HG03135 (cell line): ENCODE results near the gene PRX.
"Not testable (repeated sequence)": the region's sequence is repeated elsewhere in the genome, so short reads cannot be mapped to it uniquely, and the experiment has no call there.

Source experiments
- ATAC-seq: cut with Tn5 transposase; IDR thresholded peaks from one replicate; pipeline ENCODE4 v1.9.1; 2021; ENCODE audit warnings: mild to moderate bottlenecking, moderate library complexity; ENCODE audit not compliant: unreplicated experiment

Gene PRX

GRCh38 chr19:40414542-40415535 lies 1.7 kb upstream of the PRX start:
- ATAC-seq: no peak

- ATAC-seq: no peak
Measured at GRCh38 chr19:40412866-40413265, 312 bp downstream of the PRX start.

GRCh38 chr19:40411958-40412499 lies 1.1 kb downstream of the PRX start:
- ATAC-seq: no peak

GRCh38 chr19:40411125-40411842 lies 1.9 kb downstream of the PRX start:
- ATAC-seq: no peak

GRCh38 chr19:40410030-40410389 lies 3.2 kb downstream of the PRX start:
- no peak for ATAC-seq

- not testable (repeated sequence) for ATAC-seq
Measured at GRCh38 chr19:40408598-40408925, 4.6 kb downstream of the PRX start.

GRCh38 chr19:40407714-40408597 lies 5.2 kb downstream of the PRX start:
- ATAC-seq: no peak

- ATAC-seq: peak; percentile 63
Measured at GRCh38 chr19:40403262-40403984, 9.8 kb downstream of the PRX start.

GRCh38 chr19:40400559-40400958 lies 12.6 kb downstream of the PRX start:
- ATAC-seq: no peak

- no peak for ATAC-seq
Measured at GRCh38 chr19:40398417-40399131, 14.6 kb downstream of the PRX start.

GRCh38 chr19:40397568-40397906 lies 15.6 kb downstream of the PRX start:
- no peak for ATAC-seq

GRCh38 chr19:40396886-40397567 lies 16.2 kb downstream of the PRX start:
- no peak for ATAC-seq

- no peak for ATAC-seq
Measured at GRCh38 chr19:40395956-40396355, 17.2 kb downstream of the PRX start.

GRCh38 chr19:40394816-40395210 lies 18.4 kb downstream of the PRX start:
- no peak for ATAC-seq

GRCh38 chr19:40393894-40394815 lies 19.0 kb downstream of the PRX start:
- ATAC-seq: no peak

GRCh38 chr19:40392894-40393517 lies 20.2 kb downstream of the PRX start:
- ATAC-seq: no peak

- ATAC-seq: no peak
Measured at GRCh38 chr19:40392123-40392522, 21.1 kb downstream of the PRX start.
